H1 (cell line): ENCODE measurements around the gene GADD45GIP1. TPM values are rescaled to one million over a fixed set of nuclear protein-coding genes. Genes with fewer than 3 reads are reported as not detected.
A peak's percentile ranks its signal among the peaks of the same experiment; 100 is the strongest.

ENCODE experiments used
- CTCF ChIA-PET: fragments of 300-600 bp; sonication (Branson Sonifier 250); formaldehyde crosslinking; loops from one replicate; lab custom pipeline; 2021; ENCODE audit not compliant: partially characterized antibody; lab: Charles Lee
- POLR2A ChIA-PET: fragments of 300-600 bp; sonication (Branson Sonifier 250); formaldehyde crosslinking; loops from one replicate; lab custom pipeline; 2021; ENCODE audit warnings: inconsistent platforms; ENCODE audit not compliant: partially characterized antibody; lab: Charles Lee
- DNase-seq, 2 experiments: peaks; one replicate each; pipeline versions ENCODE4 v3.0.0 to v3.0.0-alpha.2; 2010 to 2022; ENCODE audit warnings: low spot score in 2 of 2, low read depth in 1 of 2, mixed read lengths in 1 of 2
- FAIRE-seq: peaks from 2 replicates; lab custom pipeline; 2011; peaks lifted over from hg19 to GRCh38; lab: Jason Lieb, UNC
- H2AFZ ChIP-seq: 2 replicates; pipeline ENCODE4 v1.8.1; 2012; ENCODE audit warnings: low read length, inconsistent platforms
- H2AK5ac ChIP-seq: 2 replicates; pipeline ENCODE4 v1.6.1; 2013; ENCODE audit warnings: low read depth, low read length
- H2BK120ac ChIP-seq: replicated peaks from 2 replicates; pipeline ENCODE3; 2013; ENCODE audit warnings: low read depth, low read length, inconsistent platforms
- H2BK12ac ChIP-seq: 2 replicates; pipeline ENCODE4 v1.6.1; 2013; ENCODE audit warnings: low read depth, low read length
- H2BK15ac ChIP-seq: 2 replicates; pipeline ENCODE4 v1.6.1; 2013; ENCODE audit warnings: low read length
- H2BK20ac ChIP-seq: 2 replicates; pipeline ENCODE4 v1.6.1; 2013; ENCODE audit warnings: low read length
- H2BK5ac ChIP-seq: 2 replicates; pipeline ENCODE4 v1.6.1; 2013; ENCODE audit warnings: low read depth, low read length
- H3K14ac ChIP-seq: 2 replicates; pipeline ENCODE4 v1.6.1; 2013; ENCODE audit warnings: inconsistent platforms; ENCODE audit not compliant: insufficient read length
- H3K18ac ChIP-seq: 2 replicates; pipeline ENCODE4 v1.6.1; 2013; ENCODE audit warnings: low read length; ENCODE audit errors: extremely low read depth
- H3K23ac ChIP-seq: 2 replicates; pipeline ENCODE4 v1.6.1; 2013; ENCODE audit warnings: inconsistent platforms; ENCODE audit not compliant: insufficient read length
- H3K23me2 ChIP-seq: 2 replicates; pipeline ENCODE4 v1.6.1; 2013; ENCODE audit warnings: low read depth, low read length
- H3K27ac ChIP-seq: 2 replicates; pipeline ENCODE4 v1.6.1; 2011; ENCODE audit warnings: low read depth, low read length, inconsistent platforms
- H3K27me3 ChIP-seq, 4 experiments: replicated peaks in 1 of 4; 1 replicate in 1 of 4; 2 replicates in 3 of 4; pipeline versions ENCODE4 v1.6.1 to v1.8.1; 2011 to 2013; ENCODE audit warnings: low read length in 3 of 4, mild to moderate bottlenecking in 3 of 4, inconsistent platforms in 2 of 4, mixed read lengths in 2 of 4, moderate library complexity in 1 of 4; ENCODE audit not compliant: control insufficient read depth in 3 of 4, insufficient read depth in 3 of 4; ENCODE audit errors: extremely low read depth in 1 of 4
- H3K36me3 ChIP-seq, 4 experiments: 2 replicates each; pipeline versions ENCODE4 v1.6.1 to v1.8.1; 2011 to 2013; ENCODE audit warnings: mild to moderate bottlenecking in 4 of 4, low read length in 3 of 4, moderate library complexity in 2 of 4, control low read depth in 1 of 4, inconsistent platforms in 1 of 4; ENCODE audit not compliant: insufficient read depth in 4 of 4, control insufficient read depth in 2 of 4
- H3K4ac ChIP-seq: replicated peaks from 2 replicates; pipeline ENCODE3; 2013; ENCODE audit warnings: low read length, low read depth, mixed read lengths, inconsistent platforms; ENCODE audit not compliant: insufficient read length
- H3K4me1 ChIP-seq, 4 experiments: replicated peaks in 1 of 4; 1 replicate in 1 of 4; 2 replicates in 3 of 4; pipeline versions ENCODE4 v1.6.1 to v1.8.1; 2011 to 2013; ENCODE audit warnings: low read length in 3 of 4, inconsistent platforms in 2 of 4, mixed read lengths in 1 of 4; ENCODE audit not compliant: insufficient read depth in 4 of 4, control insufficient read depth in 3 of 4
- H3K4me2 ChIP-seq, 2 experiments: 2 replicates each; pipeline versions ENCODE4 v1.6.1 to v1.8.1; 2011 to 2013; ENCODE audit warnings: low read depth in 2 of 2, low read length in 2 of 2, control low read depth in 1 of 2, inconsistent platforms in 1 of 2, mild to moderate bottlenecking in 1 of 2; ENCODE audit not compliant: insufficient read depth in 1 of 2
- H3K4me3 ChIP-seq, 4 experiments: fragments of 200-600, 300-600 bp in 1 of 4; sonication (generic), shearing (Covaris generic), sonication (Bioruptor Twin) in 1 of 4; 2 replicates each; pipeline versions ENCODE4 v1.5.1 to v1.8.1; 2011 to 2016; ENCODE audit warnings: low read length in 4 of 4, low read depth in 3 of 4, control low read depth in 2 of 4, inconsistent platforms in 2 of 4, mild to moderate bottlenecking in 2 of 4, mixed read lengths in 1 of 4, moderate library complexity in 1 of 4; ENCODE audit not compliant: insufficient read depth in 2 of 4; ENCODE audit errors: extremely low read depth in 1 of 4
- H3K56ac ChIP-seq: replicated peaks from 2 replicates; pipeline ENCODE3; 2013; ENCODE audit warnings: low read depth, mild to moderate bottlenecking, mixed read lengths, low read length, inconsistent platforms; ENCODE audit not compliant: insufficient read length
- H3K79me1 ChIP-seq: 2 replicates; pipeline ENCODE4 v1.6.1; 2013; ENCODE audit warnings: low read depth, low read length, control low read depth
- H3K79me2 ChIP-seq, 2 experiments: 2 replicates each; pipeline versions ENCODE4 v1.6.1 to v1.8.1; 2012 to 2013; ENCODE audit warnings: low read length in 2 of 2, mild to moderate bottlenecking in 2 of 2, inconsistent platforms in 1 of 2; ENCODE audit not compliant: insufficient read depth in 2 of 2, control insufficient read depth in 1 of 2
- H3K9ac ChIP-seq, 4 experiments: replicated peaks in 1 of 4; 1 replicate in 1 of 4; 2 replicates in 3 of 4; pipeline versions ENCODE4 v1.6.1 to v1.8.1; 2011 to 2013; ENCODE audit warnings: low read depth in 3 of 4, low read length in 3 of 4, control low read depth in 2 of 4, mild to moderate bottlenecking in 2 of 4, moderate library complexity in 2 of 4, inconsistent platforms in 1 of 4; ENCODE audit errors: extremely low read depth in 1 of 4
- H3K9me3 ChIP-seq, 2 experiments: 2 replicates each; pipeline versions ENCODE4 v1.6.1 to v1.8.1; 2012 to 2013; ENCODE audit warnings: mild to moderate bottlenecking in 2 of 2, moderate library complexity in 2 of 2, control low read depth in 1 of 2, inconsistent platforms in 1 of 2, low read depth in 1 of 2, low read length in 1 of 2, mixed read lengths in 1 of 2; ENCODE audit not compliant: insufficient read depth in 2 of 2
- H4K20me1 ChIP-seq, 2 experiments: replicated peaks in 1 of 2; 2 replicates each; pipeline versions ENCODE3 to v1.8.1; 2011 to 2013; ENCODE audit warnings: inconsistent platforms in 2 of 2, low read length in 2 of 2, mild to moderate bottlenecking in 1 of 2; ENCODE audit not compliant: insufficient read depth in 2 of 2, control insufficient read depth in 1 of 2
- H4K5ac ChIP-seq: 2 replicates; pipeline ENCODE4 v1.6.1; 2013; ENCODE audit warnings: low read length, low read depth, mixed read lengths, inconsistent platforms; ENCODE audit not compliant: insufficient read length
- H4K8ac ChIP-seq: 2 replicates; pipeline ENCODE4 v1.8.0; 2013; ENCODE audit warnings: mild to moderate bottlenecking, moderate library complexity, low read length, inconsistent platforms; ENCODE audit not compliant: insufficient read depth; ENCODE audit errors: extremely low read depth
- H4K91ac ChIP-seq: replicated peaks from 2 replicates; pipeline ENCODE3; 2013; ENCODE audit warnings: low read length, mixed read lengths, inconsistent platforms; ENCODE audit not compliant: insufficient read length
- ASH2L ChIP-seq: fragments of 200-600, 300-600 bp; sonication (generic); IDR thresholded peaks from one replicate; pipeline ENCODE4 v1.7.1; 2017; ENCODE audit warnings: low read length
- CEBPB ChIP-seq: IDR thresholded peaks from 2 replicates; pipeline ENCODE4 v1.6.1; 2012; ENCODE audit warnings: low read depth, low read length
- EGR1 ChIP-seq: IDR thresholded peaks from 2 replicates; pipeline ENCODE4 v1.6.1; 2011; ENCODE audit warnings: low read depth, low read length, borderline replicate concordance
- JUN ChIP-seq: IDR thresholded peaks from 2 replicates; pipeline ENCODE4 v1.6.1; 2011; ENCODE audit warnings: low read depth, mild to moderate bottlenecking, improper control_type of control experiment, low read length
- MAFK ChIP-seq: IDR thresholded peaks from 2 replicates; pipeline ENCODE4 v1.6.1; 2012; ENCODE audit warnings: low read depth, mild to moderate bottlenecking, improper control_type of control experiment, low read length
- PHF8 ChIP-seq: fragments of 200-600 bp; sonication (generic); conservative IDR thresholded peaks from 2 replicates; pipeline ENCODE4 v1.7.1; 2012; ENCODE audit warnings: low read depth, mild to moderate bottlenecking, inconsistent platforms, low read length, moderate library complexity
- RAD21 ChIP-seq, 2 experiments: IDR thresholded peaks in 1 of 2; conservative IDR thresholded peaks in 1 of 2; 2 replicates each; pipeline ENCODE4 v1.6.1; 2011; ENCODE audit warnings: low read depth in 2 of 2, low read length in 2 of 2, improper control_type of control experiment in 1 of 2, inconsistent platforms in 1 of 2, mild to moderate bottlenecking in 1 of 2, moderate library complexity in 1 of 2
- SAP30 ChIP-seq: fragments of 300-600 bp; sonication (generic); IDR thresholded peaks from 2 replicates; pipeline ENCODE4 v1.7.1; 2012; ENCODE audit warnings: low read length, moderate library complexity, mild to moderate bottlenecking, inconsistent platforms; ENCODE audit not compliant: insufficient read depth, insufficient replicate concordance
- TBP ChIP-seq: IDR thresholded peaks from 2 replicates; pipeline ENCODE4 v1.6.1; 2011; ENCODE audit warnings: low read depth, low read length, improper control_type of control experiment
- TEAD4 ChIP-seq: IDR thresholded peaks from 2 replicates; pipeline ENCODE4 v1.6.1; 2012; ENCODE audit warnings: low read depth, low read length, inconsistent platforms, mixed read lengths
- WGBS, 2 experiments: shearing (Covaris generic) in 1 of 2; methylation state at CpG; one replicate each; pipeline versions ENCODE4 v1.1.6 to v1.1.7; 2013 to 2015; ENCODE audit warnings: low lambda C conversion rate in 2 of 2, mixed read lengths in 2 of 2, inconsistent platforms in 1 of 2, low coverage in 1 of 2, missing lambda C conversion rate in 1 of 2; ENCODE audit not compliant: insufficient replicate concordance in 2 of 2, insufficient coverage in 1 of 2, insufficient read length in 1 of 2; ENCODE audit errors: extremely low coverage in 1 of 2, missing lambda C conversion rate in 1 of 2; 5-methylcytosine and 5-hydroxymethylcytosine counted together
- polyA plus RNA-seq, 7 experiments: library from polyadenylated mRNA; depleted of rRNA in 3 of 7; stranded (reverse) in 5 of 7; unstranded in 2 of 7; fragments of >200 nt in 5 of 7; fragments of 200-250 nt in 2 of 7; gene quantifications; 1 replicate in 5 of 7; 2 replicates in 1 of 7; 4 replicates in 1 of 7; pipeline versions ENCODE4 v1.2.1 to v1.2.3, GENCODE V29; 2011 to 2013; ENCODE audit warnings: missing spikeins in 2 of 7, mixed read lengths in 2 of 7
- total RNA-seq: library from RNA; stranded (reverse); fragmentation: NEBNext Ultra II Directional; extraction: Animal tissue kit (Norgen Biotek cat#: 25700); gene quantifications from 2 replicates; pipeline ENCODE4 v1.2.1, GENCODE V29; 2021

The GADD45GIP1 gene
- total and polyA plus RNA-seq, 2 of the 8 experiments (the other 6 are each of a cell fraction or from before 2014, with no cell fraction given): 42.2 to 42.6 TPM

GRCh38 chr19:12933287-12934072, 23.5 kb downstream of the GADD45GIP1 start, which contains the start of gene FARSA:
Gene FARSA, minus strand, starts transcription at chr19:12933711. Its CDS starts 15 bp downstream, at chr19:12933696.
- Histone ChIP-seq H3K36me3 (peaks cover 9 to 24% (median 17%) of the 10 kb centered on the region in 4 experiments), H3K79me1 (peaks cover 12% of the 10 kb centered on the region), H4K91ac (peak within 1 kb of the TSS; percentile 50), H3K14ac (no peak within 1 kb of the TSS), H2BK120ac (peak within 1 kb of the TSS; percentile 4), H2BK5ac (peak within 1 kb of the TSS; percentile 91), H3K9ac (peak within 1 kb of the TSS; percentile 83 to 90 (median 87)), H3K4ac (peak within 1 kb of the TSS; percentile 58), H3K79me2 (peaks cover 10 to 28% of the 10 kb centered on the region in 2 experiments), H3K56ac (peak within 1 kb of the TSS; percentile 67), H2BK12ac (peak within 1 kb of the TSS; percentile 45), H4K5ac (peak within 1 kb of the TSS; percentile 80), H2AK5ac (peak within 1 kb of the TSS; percentile 92; the same call in 1 of the 2 replicates), H3K4me3 (peak within 1 kb of the TSS; percentile 80 to 100 (median 97)), H3K4me1 (peaks cover 0 to 14% (median 11%) of the 10 kb centered on the region in 4 experiments; a peak in 5 of 7 replicates), H2BK20ac (no peak within 1 kb of the TSS), H4K8ac (peak within 1 kb of the TSS; percentile 94), H3K18ac (peak within 1 kb of the TSS; percentile 65), H2AFZ (peak within 1 kb of the TSS; percentile 72), H4K20me1 (peaks cover 3 to 8% of the 10 kb centered on the region in 2 experiments), H3K23me2 (peaks cover 13% of the 10 kb centered on the region; the same call in 1 of the 2 replicates), H3K9me3 (no peaks in the 10 kb centered on the region), H2BK15ac (peak within 1 kb of the TSS; percentile 61), H3K27ac (peak within 1 kb of the TSS; percentile 51), H3K4me2 (peak within 1 kb of the TSS; percentile 88 to 94), H3K27me3 (no peaks in the 10 kb centered on the region), H3K23ac (no peak within 1 kb of the TSS)
- FAIRE-seq (no peak), DNase-seq (peak; percentile 65 to 88)
- WGBS, 2 experiments: 6% methylated on average over 51 of the region's 51 CpGs; no CpG with 5 or more reads in 1 of the 2 experiments
- ChIA-PET POLR2A (interaction anchor here (0.6 to 7.4 kb wide), 27 partner anchors 9 to 840 kb away, joined by 3 to 58 read pairs (median 4); partner anchors contain the start of genes GADD45GIP1, GCDH, KLF1 and RAD23A), CTCF (interaction anchor here (0.8 to 1.8 kb wide), 6 partner anchors 9 to 84 kb away, joined by 3 to 6 read pairs (median 4); no protein-coding TSS in a partner anchor)
- TF ChIP-seq RAD21 (IDR thresholded peaks at IDR 0.05 in 1 of 2, conservative IDR thresholded peaks at IDR 0.05 in 1 of 2; ENCODE audit: low read depth in 2 of 2, low read length in 2 of 2) (no peak; a peak in 1 of 4 replicates), SAP30 (peak; percentile 38), PHF8 (peak; percentile 88), CEBPB (no peak), TBP (peak; percentile 70), ASH2L (peak; percentile 67), EGR1 (no peak), TEAD4 (no peak), MAFK (0 out of 2 replicates have a peak, but pooled peaks have one; percentile 19), JUN (no peak)
